Measurements from ENCODE around the gene KCNJ6.

- no peak for TF ChIP-seq CTCF (IDR thresholded peaks at IDR 0.05; ENCODE audit: poor library complexity)
- TF ChIP-seq EZH2phosphoT487 (IDR thresholded peaks at IDR 0.05; ENCODE audit: low read depth, severe bottlenecking, unreplicated experiment), result no peak
- TF ChIP-seq EZH2 (IDR thresholded peaks at IDR 0.05; ENCODE audit: borderline replicate concordance), result no peak
These were observed 323.2 kb downstream of the KCNJ6 start for GRCh38 chr21:37593015-37593414.

Data from hepatocyte (in vitro differentiated cells).